Thoracic aorta (tissue), 2 donors: ENCODE data around the gene RETREG2. TPM values are rescaled to one million over a fixed set of nuclear protein-coding genes. Genes with fewer than 3 reads are reported as not detected.

Source experiments
- ATAC-seq: fragments of 150-250 bp; one replicate; pipeline ENCODE4 v1.8.0; 2017; ENCODE audit warnings: low read depth; ENCODE audit not compliant: insufficient number of reproducible peaks, low FRiP score
- DNase-seq: peaks from one replicate; pipeline ENCODE4 v3.0.0-alpha.2; 2020; ENCODE audit warnings: low spot score
- H3K27ac ChIP-seq, 2 donors: fragments of 200-600 bp; sonication (generic); 1 replicate in 1 of 2; 2 replicates in 1 of 2; pipeline ENCODE4 v1.5.1; 2016; ENCODE audit warnings: mild to moderate bottlenecking in 2 of 2, moderate library complexity in 2 of 2
- H3K27me3 ChIP-seq: fragments of 200-600 bp; sonication (generic); replicated peaks from 2 replicates; pipeline ENCODE4 v1.6.0; 2016; ENCODE audit warnings: mild to moderate bottlenecking; ENCODE audit not compliant: insufficient read depth
- H3K36me3 ChIP-seq: fragments of 200-600 bp; sonication (generic); one replicate; pipeline ENCODE4 v1.5.1; 2016
- H3K4me1 ChIP-seq, 2 donors: fragments of 200-600 bp; sonication (generic); 1 replicate in 1 of 2; 2 replicates in 1 of 2; pipeline versions ENCODE4 v1.5.1 to v1.6.0; 2016; ENCODE audit warnings: low read depth in 2 of 2, mild to moderate bottlenecking in 1 of 2; ENCODE audit not compliant: control insufficient read depth in 1 of 2
- H3K4me3 ChIP-seq: fragments of 200-600 bp; sonication (generic); 2 replicates; pipeline ENCODE4 v1.5.1; 2016; ENCODE audit warnings: mild to moderate bottlenecking
- H3K9me3 ChIP-seq: fragments of 200-600 bp; sonication (generic); 2 replicates; pipeline ENCODE4 v1.5.1; 2016
- CTCF ChIP-seq: fragments of 200-600 bp; sonication (generic); IDR thresholded peaks from one replicate; pipeline ENCODE4 v1.5.1; 2019; ENCODE audit warnings: antibody characterized with exemption
- total RNA-seq, 2 donors: library from RNA; depleted of rRNA; stranded (reverse); fragments of >200 nt; gene quantifications; one replicate each; pipeline versions ENCODE4 v1.1.0 to v1.2.3, GENCODE V29; 2016

RETREG2 gene
- total RNA-seq, 2 donors from 2014 or later = 43.8 to 58.6 TPM

- DNase-seq (no peak), ATAC-seq (no peak)
- Histone ChIP-seq H3K9me3 (no peaks in the 10 kb centered on the region), H3K4me3 (no peak overlapping the region), H3K27ac (no peak overlapping the region), H3K4me1 (peaks cover 15 to 25% of the 10 kb centered on the region in 2 donors), H3K36me3 (peaks cover 6% of the 10 kb centered on the region), H3K27me3 (no peaks in the 10 kb centered on the region)
- TF ChIP-seq CTCF = no peak
These were observed 27.1 kb downstream of the RETREG2 start for GRCh38 chr2:219205165-219205538.

GRCh38 chr2:219205981-219206327, 27.9 kb downstream of the RETREG2 start:
- no peak for DNase-seq
- Histone ChIP-seq H3K36me3 (peaks cover 6% of the 10 kb centered on the region), H3K9me3 (no peaks in the 10 kb centered on the region), H3K27me3 (no peaks in the 10 kb centered on the region), H3K4me1 (peaks cover 15 to 25% of the 10 kb centered on the region in 2 donors), H3K4me3 (peak overlapping the region; percentile 91), H3K27ac (peak overlapping the region; percentile 85 to 93)
- no peak for TF ChIP-seq CTCF
- ATAC-seq = no peak

GRCh38 chr2:219206328-219207133, 28.5 kb downstream of the RETREG2 start, which contains the start of gene ZFAND2B:
ZFAND2B (plus strand) TSS chr2:219206782; CDS start chr2:219206988, 206 bp downstream.
- DNase-seq = peak; percentile 72
- Histone ChIP-seq H3K4me3 (peak within 1 kb of the TSS; percentile 91), H3K4me1 (peaks cover 15 to 25% of the 10 kb centered on the region in 2 donors), H3K27me3 (no peaks in the 10 kb centered on the region), H3K36me3 (peaks cover 6% of the 10 kb centered on the region), H3K27ac (peak within 1 kb of the TSS; percentile 85 to 93), H3K9me3 (no peaks in the 10 kb centered on the region)
- ATAC-seq = peak; percentile 88
- TF ChIP-seq CTCF = peak; percentile 33

GRCh38 chr2:219207134-219207883, 29.2 kb downstream of the RETREG2 start:
- peak overlapping the region; percentile 91 for H3K4me3 ChIP-seq
- H3K9me3 ChIP-seq = no peaks in the 10 kb centered on the region
- peak overlapping the region; percentile 85 to 93 for H3K27ac ChIP-seq
- no peak for DNase-seq
- peaks cover 15 to 25% of the 10 kb centered on the region in 2 donors for H3K4me1 ChIP-seq
- no peak for ATAC-seq
- H3K27me3 ChIP-seq = no peaks in the 10 kb centered on the region
- peaks cover 7% of the 10 kb centered on the region for H3K36me3 ChIP-seq
- no peak for TF ChIP-seq CTCF
